Stromal cell of bone marrow (primary cell): ENCODE results near the gene MARCHF9.

Experiments
- DNase-seq: peaks from one replicate; pipeline ENCODE4 v3.0.0-alpha.2; 2012; ENCODE audit warnings: low read depth

MARCHF9 gene

DNA sequence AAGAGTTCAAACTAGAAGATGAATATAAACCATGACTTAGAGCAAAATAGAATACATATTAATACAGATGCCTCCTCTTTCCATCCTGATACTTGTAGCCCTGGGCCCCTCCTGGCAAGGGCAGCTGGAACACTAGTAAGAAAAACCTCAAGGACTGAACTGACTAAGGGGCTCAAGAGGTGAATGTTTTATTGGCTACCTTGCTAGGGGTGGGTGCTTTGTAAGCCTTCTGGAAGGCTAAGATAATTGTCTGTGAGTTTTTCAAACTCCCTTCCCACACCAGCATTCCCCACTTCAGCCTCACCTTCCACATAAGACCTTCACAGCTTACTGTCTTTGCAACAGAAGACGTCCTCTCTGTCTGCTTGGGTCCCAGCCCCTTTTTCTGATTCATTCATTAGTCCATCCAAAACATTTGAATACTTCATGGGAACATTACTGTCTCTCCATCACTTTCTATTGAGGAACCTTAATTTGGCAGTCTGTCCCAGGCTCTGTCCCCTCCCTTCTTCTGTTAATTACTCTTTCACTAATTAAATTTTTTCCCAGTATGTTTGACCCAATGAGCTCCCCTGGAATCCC lies 1.1 kb upstream of the MARCHF9 start:
- no peak for DNase-seq

DNA sequence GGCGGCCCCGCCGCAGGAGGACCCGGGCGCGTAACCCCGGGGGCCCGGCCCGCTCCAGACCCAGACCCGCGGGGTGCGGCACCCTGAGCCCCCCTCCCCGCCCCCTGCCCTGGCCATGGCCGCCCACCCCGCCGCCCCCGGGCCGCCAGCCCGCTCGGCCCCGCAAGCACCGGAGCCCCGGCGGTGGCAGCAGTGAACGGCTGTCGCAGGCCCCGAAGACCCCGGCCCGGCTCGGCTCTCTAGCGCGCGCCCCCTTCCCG lies 221 bp downstream of the MARCHF9 start:
- DNase-seq: no peak

DNA sequence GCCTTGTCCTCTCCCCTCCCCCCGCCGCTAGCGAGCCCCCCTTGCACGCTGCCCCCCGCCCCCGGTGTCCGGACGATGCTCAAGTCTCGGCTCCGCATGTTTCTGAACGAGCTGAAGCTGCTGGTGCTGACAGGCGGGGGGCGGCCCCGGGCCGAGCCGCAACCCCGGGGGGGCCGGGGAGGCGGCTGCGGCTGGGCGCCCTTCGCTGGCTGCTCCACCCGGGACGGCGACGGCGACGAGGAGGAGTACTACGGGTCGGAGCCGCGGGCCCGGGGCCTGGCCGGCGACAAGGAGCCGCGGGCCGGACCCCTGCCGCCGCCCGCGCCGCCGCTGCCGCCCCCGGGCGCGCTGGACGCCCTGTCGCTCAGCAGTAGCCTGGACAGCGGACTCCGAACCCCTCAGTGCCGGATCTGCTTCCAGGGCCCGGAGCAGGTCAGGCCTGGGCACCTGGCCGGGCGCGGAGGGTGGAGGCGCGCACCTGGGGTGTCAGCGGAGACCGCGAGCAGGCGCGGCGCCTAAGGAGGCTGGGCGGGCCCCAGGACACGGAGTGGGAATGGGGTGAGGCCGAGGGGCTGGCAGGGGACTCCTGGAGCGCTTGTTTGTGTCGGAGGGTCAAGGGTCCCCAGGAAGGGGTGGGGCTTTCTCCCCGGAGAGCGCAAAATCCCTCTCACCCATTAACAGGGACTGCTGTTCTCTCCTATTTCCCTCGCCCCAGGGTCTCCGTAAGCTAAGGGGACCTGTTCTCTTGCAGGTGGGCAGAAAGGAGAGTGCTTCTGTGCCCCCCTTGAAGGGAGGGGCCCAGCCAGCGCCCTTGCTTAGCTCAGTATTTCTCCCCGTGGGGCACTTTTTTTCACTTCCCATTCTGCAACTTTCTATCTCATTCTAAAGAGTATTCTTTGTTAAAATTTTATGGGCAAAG lies 810 bp downstream of the MARCHF9 start:
- no peak for DNase-seq

DNA sequence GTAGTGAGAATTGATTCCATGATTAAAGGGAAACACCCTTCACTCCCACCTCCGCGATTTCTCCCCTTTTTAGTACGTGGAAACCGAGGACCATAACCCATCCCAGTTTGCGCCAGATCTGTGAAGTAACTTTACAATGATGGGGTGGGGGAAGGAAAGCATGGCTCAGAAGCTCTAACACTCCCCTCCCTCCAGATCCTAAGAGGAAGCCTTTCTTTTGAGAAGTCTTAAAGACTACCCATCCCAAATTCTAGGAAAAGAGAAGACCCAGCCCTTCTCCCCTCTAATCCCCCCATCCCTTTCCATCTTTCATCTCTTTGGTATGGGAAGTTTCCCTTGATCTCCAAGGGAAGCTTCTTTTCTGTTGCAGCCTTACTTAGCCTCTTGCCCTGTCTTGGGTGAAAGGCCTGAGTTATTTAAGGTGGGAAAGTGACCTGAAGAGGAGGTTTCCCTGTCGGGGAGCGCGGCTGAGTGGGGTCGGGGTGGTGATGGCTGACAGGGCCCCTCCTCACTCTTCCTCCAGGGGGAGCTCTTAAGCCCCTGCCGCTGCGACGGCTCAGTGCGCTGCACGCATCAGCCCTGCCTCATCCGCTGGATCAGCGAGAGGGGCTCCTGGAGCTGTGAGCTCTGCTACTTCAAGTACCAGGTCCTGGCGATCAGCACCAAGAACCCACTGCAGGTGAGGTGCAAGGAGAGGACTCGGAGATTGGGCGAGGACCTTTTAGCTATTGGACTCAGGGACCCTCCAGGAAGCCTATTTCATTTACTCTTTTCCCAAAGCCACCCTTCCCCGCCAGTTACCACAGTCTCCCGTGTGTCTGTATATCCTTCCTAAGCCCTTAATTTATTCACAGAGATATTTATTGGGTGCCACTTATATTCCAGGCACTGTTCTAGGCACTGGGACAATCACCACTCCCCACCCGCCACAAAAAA lies 1.8 kb downstream of the MARCHF9 start:
- DNase-seq: no peak

DNA sequence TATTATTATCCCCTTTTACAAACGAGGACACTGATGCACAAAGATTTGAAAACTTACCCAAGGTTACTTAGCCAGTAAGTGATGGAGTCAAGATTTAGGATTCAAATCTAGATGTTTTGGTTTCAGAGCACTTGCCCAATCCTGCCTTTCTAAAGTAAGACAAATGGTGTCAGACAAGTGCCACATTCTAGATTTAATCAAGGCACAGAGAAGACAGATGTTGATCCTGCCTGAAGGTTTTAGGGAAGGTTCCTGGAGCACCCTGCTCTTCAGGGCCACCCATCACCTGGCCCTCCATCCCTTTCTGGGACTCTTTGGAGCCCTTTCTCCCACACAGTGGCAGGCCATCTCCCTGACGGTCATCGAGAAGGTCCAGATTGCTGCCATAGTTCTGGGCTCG lies 2.9 kb downstream of the MARCHF9 start:
- DNase-seq: no peak

DNA sequence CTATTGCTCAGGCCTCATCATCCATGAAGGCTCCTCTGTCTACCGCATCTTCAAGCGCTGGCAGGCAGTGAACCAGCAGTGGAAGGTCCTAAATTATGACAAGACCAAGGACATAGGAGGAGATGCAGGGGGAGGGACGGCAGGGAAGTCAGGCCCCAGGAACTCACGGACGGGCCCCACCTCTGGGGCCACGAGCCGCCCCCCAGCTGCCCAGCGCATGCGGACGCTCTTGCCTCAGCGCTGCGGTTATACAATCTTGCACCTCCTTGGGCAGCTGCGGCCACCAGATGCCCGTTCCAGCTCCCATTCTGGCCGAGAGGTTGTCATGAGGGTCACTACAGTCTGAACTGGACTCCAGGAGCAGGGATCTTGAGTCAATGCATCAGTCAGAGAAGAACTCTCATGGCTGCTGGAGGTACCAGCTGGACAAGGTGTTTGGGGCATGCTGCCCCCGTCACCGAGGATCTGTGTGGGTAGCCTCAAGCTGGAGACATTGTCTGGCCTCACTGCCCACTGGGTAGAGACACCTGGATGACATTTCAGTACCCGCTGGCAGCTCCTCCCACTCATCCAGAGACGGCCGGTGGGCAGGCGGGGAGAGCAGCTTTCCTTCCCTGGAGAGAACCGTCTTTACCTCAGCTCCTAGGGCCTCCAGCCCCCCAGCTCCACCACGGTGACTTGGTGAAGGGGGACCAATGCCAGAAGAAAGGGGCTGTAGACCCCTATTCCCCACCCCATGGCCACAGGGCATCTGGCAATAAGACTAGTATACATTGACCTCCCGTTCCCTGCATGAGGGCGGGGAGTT lies 3.9 kb downstream of the MARCHF9 start:
- no peak for DNase-seq

DNA sequence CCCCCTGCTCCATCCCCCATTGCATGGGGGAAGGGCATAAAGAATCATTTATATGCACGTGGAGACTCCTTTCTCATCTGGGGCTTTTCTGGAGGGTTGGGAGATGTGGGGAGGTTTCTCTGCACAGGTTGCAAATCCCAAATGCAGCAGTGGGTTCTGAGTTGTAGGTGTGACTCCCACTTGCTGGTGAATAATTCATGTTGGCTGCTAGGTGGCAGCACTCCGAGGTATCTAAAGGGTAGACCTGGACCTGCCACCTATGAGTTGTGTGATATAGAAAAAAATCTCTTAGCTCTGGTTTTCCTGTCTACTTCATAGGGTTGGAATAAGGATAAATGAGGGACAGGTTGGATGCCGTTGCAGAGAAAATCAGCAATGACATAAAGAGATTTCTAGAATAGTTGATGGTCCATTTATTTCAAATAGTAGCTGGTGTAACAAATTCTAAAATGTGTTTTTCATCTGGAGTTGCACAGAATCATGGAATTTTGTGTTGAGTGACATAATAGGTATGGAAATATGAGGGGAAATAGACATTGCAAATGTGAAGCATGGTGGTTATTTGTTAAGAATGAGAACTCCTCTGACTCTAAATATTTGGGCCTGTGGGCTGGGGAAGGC lies 4.6 kb downstream of the MARCHF9 start:
- DNase-seq: no peak

DNA sequence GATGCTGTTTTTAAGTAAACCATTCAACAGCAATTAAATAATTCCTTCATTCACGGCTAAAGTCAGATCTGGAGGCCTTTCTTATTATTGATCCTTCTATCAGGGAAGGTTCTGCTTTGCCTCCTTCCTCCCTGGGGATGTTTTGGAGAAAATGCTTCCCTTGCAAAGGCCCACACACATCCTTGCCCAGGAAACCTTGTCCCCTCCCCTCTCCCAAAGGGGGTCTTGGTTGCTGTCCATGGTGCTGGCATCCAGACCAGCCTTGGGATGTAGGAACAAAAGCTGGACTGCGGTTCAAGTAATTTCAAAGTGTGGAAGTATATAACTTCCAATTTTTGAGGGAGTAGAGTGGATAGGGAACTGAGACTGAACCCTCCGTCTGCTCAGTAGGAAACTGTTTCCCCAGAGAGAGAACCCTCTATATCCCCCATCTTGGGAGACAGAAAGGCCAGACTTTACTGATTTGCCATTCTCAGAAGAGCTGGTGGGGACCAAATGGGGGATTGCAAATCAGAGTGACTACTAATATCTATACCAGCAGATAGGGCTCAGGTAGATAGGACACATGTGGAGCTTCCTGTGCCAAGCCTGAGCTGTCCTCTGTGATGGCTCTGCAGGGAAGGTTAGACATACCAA lies 5.6 kb downstream of the MARCHF9 start:
- DNase-seq: no peak

DNA sequence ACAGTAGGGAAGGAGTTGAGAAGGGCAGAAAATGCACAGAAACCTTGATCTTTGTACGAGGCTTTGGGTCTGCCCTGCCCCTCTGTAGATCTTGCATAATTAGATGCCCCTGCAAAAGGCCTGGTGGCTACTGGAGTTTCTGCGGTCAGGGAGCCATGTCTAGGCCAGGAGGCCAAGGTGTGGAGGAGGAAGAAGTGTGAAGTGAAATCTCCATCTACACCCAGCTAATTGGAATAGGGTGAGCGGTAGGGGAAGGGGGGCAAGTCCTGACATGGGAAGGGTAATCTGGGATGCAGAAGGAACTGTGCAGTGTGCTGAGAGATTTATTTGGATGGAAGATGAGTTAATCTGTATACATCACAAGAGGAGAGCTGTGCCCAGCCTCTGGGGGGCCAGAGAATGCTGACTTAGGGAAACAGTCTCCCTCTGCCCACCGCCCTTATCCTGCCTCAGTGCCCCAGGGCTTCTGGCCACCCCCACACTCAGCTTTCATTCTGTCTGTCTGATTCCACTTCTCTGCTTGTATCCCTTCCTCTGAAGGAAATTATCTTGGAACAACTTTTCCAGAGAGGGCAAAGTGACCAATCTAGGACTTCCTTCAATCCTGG lies 6.6 kb downstream of the MARCHF9 start:
- DNase-seq: no peak

DNA sequence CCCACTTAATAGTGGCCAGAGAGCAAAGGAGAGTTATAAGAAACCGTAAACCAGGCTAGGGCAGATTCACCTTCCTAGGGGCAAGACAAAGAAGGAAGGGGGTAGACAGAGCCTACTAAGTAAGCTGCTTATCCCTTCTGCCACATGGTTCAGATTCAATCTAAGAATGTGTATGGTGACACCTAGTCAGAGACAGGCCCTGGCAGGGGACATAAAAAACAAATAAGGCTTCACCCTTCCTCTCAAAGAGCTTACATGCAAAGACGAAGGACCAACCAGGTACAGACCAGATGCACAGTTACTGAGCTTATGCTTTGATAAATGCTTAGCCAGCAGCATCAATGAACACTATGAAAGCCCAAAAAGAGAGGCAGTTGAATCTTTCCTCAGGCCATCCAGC lies 7.6 kb downstream of the MARCHF9 start:
- DNase-seq: no peak

DNA sequence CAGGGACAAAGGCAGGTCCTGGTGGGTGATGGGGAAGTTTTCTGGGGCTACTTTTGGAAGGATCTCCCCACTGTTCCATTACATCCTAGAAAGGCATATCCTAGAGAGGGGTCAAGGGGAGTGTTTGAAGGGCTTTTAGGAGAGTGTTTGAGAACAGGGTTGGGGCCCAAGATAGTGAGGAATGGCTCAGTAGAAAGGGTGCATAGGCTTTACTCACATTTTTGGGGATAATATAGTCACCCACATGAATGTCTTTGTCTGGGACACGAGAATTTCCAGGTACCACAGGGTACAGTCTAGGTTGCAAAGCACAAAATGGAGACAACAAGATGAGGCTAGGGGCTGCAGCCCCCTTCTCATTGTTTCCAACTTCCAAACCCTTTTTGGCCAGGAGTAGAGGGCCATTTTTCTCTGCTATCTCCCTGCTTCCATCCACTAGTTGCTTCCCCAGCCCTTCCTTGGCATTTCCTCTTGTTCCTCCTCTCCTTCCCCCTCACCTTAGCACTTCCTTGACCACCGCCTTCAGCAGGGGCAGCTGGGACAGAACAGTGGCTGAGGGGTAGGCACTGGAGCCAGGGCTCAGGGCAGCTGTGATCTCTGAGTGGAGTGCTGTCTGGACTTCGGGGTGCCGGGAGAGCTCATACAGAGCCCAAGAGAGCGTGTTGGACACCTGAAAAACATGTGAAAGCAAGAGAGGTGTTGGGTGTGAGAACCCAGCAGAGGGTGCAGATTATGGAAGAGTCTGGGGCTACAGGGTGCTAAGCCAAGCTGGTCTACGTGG lies 9.2 kb downstream of the MARCHF9 start:
- DNase-seq: no peak

DNA sequence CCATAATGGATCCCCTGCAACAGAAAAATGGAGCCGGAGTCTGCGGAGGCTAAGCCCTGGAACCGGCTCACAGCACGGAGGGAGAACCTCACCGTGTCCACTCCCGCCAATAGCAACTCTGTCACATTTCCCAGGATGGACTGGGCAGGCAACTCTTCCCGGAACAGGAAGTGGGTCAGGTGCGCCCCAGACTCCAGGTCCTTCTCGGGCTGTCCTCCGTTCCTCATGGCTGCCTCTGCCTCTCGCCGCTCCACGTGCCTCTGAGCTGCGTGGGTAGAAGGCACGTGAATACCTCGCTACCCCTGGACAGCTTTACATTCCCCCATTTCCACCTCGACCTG lies 9.7 kb downstream of the MARCHF9 start:
- no peak for DNase-seq

DNA sequence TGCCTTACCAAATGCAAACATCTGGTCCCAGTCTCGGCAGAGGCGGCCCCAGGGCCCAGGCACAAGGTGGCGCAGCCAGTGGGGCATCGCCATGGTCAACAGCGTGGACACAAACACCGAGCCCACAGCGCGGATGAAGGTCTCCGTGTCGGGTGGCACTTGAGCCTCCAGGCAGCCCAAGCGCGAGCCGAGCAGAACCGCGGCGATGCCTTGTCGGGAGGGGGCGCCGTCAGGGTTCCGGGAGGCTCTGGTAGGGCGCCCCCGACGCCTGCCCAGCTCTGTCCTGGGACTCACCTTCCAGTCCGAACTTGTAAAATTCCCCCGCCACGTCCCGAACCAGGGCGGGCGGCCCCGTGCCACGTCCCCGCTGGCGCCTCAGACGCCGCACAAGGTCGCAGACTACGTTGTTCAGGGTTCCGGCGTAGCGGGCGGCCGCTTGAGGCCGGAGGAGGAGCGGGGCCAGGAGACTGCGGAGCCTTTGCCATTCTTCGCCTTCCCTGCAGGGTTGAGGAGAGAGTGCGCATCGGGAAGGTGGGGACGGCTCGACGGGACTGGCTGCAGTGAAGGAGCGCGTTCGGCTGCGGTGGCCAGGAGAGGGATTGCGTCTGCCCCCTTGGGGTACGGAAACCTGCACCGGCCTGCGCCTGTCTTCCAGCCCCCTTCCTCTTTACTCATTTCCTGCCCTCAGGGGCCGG lies 10.2 kb downstream of the MARCHF9 start:
- no peak for DNase-seq

DNA sequence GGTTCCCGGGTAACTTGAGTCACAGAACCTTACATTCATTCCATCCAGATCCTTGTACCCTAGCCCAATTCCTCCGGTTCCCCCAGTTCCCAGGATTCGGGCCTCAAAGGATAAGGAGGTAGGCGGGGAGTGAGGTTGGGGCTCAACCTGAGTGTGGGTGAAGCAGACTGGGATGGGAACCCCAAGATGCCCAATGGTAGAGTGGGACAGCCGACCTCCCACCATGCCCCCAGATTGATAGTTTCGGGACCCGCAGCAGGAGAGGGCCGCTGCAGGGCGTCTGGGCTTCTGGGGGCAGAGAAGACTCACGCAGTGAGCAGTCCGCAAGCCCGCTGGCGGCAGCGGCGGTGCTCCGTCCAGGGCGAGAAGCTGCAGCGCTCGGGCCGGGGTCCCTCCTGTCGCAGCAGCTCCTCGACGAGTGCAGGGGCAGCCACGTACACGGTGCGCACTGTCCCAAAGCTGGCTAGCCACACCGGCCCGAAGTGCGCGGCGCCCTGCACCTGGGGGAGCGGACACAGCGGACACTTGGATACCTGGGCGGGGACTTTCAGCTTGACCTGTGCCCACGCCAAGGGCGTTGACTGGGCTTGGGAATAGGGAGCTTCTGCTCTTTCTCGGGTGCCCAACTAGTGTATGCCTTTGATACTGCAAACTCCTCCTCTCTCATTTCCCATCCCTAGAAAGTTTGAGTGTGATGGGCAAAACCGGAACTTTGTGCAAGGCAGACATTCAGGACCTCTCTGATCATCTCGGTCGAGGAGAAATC lies 11.0 kb downstream of the MARCHF9 start:
- no peak for DNase-seq

DNA sequence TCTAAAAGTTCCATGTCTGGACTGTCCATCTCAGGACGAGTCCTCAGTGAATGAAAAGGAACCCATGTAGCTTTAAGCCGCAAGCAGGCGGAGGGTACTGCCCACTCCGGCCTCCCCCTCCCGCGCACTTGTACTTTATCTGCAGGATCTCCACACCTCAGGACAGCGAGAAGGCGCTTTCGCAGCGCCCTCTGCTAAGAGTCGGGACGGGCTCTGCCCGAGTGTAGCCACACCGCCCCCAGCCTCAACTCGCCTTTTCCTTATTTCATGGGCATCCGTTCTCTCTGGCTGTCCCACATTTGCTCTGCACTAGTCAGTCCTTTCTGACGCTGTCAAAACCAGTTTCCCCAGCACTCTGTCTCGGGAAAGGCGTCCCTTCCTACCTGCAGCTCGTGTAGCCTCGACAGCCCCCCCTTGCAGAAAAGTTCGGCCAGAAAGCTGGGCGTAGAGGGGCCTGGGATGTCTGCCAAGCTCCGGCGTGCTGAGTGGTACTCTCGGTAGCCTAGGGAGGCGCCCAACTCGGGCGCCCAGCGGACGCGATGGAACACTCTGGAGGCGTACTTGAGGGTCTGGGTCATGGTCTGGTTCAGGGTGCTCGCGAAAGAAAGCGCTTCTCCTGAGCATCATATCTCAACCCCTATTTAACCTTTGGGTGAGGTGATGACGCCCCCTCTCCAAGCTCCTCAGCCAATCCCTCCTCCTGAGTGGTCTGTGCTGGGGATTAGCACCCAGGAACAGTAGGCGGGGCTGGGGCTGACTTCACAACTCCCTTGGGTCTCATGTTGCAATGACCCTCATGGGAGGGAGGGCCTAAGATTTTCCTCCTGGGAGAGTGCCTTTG lies 11.8 kb downstream of the MARCHF9 start, which contains the start of gene CYP27B1:
TSS of gene CYP27B1 (minus strand) at position 615 of the 841 bp plus-strand sequence. CDS start at position 578, 37 bp downstream.
- DNase-seq: no peak

DNA sequence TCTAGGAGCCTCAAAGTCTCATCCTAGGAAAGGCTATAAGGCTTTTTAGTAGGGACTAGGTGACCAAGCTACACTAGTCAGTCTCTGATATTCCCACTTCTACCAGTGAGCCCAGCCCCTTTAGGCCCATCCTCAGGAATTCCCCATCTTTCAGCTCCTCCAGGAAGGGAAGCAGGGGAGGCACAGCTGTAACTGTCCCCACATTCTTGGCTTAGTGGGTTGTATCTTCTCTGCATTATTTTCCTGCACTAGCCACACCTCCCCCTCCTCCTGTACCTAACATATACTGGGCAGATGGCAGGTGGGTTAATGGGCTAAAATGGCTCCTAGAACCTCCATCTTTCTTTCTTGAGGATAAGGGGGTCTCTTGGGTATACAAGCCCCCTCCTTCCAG lies 12.4 kb downstream of the MARCHF9 start:
- DNase-seq: no peak

DNA sequence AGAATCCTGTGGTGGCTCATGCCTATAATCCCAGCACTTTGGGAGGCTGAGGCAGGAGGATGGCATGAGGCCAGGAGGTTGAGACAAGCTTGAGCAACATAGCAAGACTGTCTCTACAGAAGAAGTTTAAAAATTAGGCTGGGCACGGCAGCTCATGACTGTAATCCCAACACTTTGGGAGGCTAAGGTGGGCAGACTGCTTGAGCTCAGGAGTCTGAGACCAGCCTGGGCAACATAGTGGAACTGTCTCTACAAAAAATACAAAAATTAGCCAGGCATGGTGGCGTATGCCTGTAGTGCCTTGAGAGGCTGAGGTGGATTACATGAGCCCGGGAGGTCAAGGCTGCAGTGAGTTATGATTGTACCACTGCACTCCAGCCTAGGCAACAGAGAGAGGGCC lies 13.0 kb downstream of the MARCHF9 start:
- DNase-seq: no peak

DNA sequence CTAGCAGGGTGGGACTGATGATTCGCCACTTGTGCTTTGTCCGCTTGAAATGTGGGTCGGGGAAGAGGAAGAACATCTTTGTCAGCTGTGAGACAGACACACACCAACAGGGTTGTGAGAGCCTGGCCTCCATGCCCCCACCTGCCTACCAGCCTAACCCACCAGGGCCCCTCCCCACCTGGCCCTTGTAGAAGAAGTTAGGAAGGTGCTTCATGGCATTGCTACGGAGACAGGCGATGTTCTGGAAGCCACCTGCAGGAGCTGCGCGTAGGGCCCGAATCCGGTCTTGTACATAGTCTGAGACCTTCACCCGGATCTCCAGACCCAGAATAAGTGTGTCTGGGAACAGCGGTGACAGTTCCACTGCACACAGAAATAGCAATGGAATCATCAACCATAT lies 14.7 kb downstream of the MARCHF9 start:
- DNase-seq: no peak
